H1 (cell line): ENCODE data around the gene TFRC. TPM values are rescaled to one million over a fixed set of nuclear protein-coding genes. Genes with fewer than 3 reads are reported as not detected.

Source experiments
- ATF2 ChIP-seq: IDR thresholded peaks from 2 replicates; pipeline ENCODE4 v1.6.1; 2012; ENCODE audit warnings: low read length, inconsistent platforms
- CTCF ChIP-seq, 3 experiments: IDR thresholded peaks; 1 replicate in 2 of 3; 2 replicates in 1 of 3; pipeline versions ENCODE4 v1.5.1 to v1.6.1; 2011; ENCODE audit warnings: low read length in 3 of 3, mild to moderate bottlenecking in 3 of 3, inconsistent platforms in 2 of 3, low read depth in 1 of 3, moderate library complexity in 1 of 3; ENCODE audit not compliant: insufficient read depth in 1 of 3; ENCODE audit errors: control extremely low read depth in 1 of 3
- JUND ChIP-seq: IDR thresholded peaks from 2 replicates; pipeline ENCODE4 v1.6.1; 2011; ENCODE audit warnings: mild to moderate bottlenecking, improper control_type of control experiment, low read length
- RNF2 ChIP-seq: fragments of 200-900, 300-1000 bp; sonication (generic); IDR thresholded peaks from 2 replicates; pipeline ENCODE4 v1.7.1; 2016; ENCODE audit warnings: borderline replicate concordance, low read depth, mild to moderate bottlenecking, antibody characterized with exemption, low read length; ENCODE audit not compliant: poor library complexity, severe bottlenecking; ENCODE audit errors: missing control alignments
- SIN3A ChIP-seq, 2 experiments: IDR thresholded peaks in 1 of 2; conservative IDR thresholded peaks in 1 of 2; 2 replicates each; pipeline ENCODE4 v1.6.1; 2011 to 2012; ENCODE audit warnings: low read length in 2 of 2, improper control_type of control experiment in 1 of 2, low read depth in 1 of 2, mild to moderate bottlenecking in 1 of 2
- polyA plus RNA-seq, 7 experiments: library from polyadenylated mRNA; depleted of rRNA in 3 of 7; stranded (reverse) in 5 of 7; unstranded in 2 of 7; fragments of >200 nt in 5 of 7; fragments of 200-250 nt in 2 of 7; gene quantifications; 1 replicate in 5 of 7; 2 replicates in 1 of 7; 4 replicates in 1 of 7; pipeline versions ENCODE4 v1.2.1 to v1.2.3, GENCODE V29; 2011 to 2013; ENCODE audit warnings: missing spikeins in 2 of 7, mixed read lengths in 2 of 7
- total RNA-seq: library from RNA; stranded (reverse); fragmentation: NEBNext Ultra II Directional; extraction: Animal tissue kit (Norgen Biotek cat#: 25700); gene quantifications from 2 replicates; pipeline ENCODE4 v1.2.1, GENCODE V29; 2021
- TF ChIP-seq, protein P1 (sequence below): fragments of 300-600 bp; sonication (generic); IDR thresholded peaks from 2 replicates; pipeline ENCODE4 v1.7.1; 2012; ENCODE audit warnings: low read length, moderate library complexity, mild to moderate bottlenecking, inconsistent platforms; ENCODE audit not compliant: insufficient replicate concordance

TFRC gene
- total and polyA plus RNA-seq, 2 of the 8 experiments (the other 6 are each of a cell fraction or from before 2014, with no cell fraction given) = 67.3 to 161 TPM

DNA sequence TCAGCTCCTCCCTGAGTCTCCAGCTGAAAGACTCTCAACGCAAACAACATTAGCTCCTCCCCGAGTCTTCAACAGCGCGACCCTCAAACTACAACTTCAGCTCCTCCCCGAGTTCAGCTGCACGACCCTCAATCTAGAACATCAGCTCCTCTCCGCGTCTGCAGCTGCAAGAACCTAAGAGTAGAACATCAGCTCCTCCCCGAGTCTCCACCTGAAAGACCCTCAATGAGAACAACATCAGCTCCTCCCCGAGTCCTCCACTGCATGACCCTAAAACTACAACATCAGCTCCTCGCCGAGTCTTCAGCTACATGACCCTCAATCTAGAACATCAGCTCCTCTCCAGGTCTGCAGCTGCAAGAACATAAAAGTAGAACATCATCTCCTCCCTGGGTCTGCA, 78.3 kb downstream of the TFRC start (continued):
- TF ChIP-seq, protein P1, sequence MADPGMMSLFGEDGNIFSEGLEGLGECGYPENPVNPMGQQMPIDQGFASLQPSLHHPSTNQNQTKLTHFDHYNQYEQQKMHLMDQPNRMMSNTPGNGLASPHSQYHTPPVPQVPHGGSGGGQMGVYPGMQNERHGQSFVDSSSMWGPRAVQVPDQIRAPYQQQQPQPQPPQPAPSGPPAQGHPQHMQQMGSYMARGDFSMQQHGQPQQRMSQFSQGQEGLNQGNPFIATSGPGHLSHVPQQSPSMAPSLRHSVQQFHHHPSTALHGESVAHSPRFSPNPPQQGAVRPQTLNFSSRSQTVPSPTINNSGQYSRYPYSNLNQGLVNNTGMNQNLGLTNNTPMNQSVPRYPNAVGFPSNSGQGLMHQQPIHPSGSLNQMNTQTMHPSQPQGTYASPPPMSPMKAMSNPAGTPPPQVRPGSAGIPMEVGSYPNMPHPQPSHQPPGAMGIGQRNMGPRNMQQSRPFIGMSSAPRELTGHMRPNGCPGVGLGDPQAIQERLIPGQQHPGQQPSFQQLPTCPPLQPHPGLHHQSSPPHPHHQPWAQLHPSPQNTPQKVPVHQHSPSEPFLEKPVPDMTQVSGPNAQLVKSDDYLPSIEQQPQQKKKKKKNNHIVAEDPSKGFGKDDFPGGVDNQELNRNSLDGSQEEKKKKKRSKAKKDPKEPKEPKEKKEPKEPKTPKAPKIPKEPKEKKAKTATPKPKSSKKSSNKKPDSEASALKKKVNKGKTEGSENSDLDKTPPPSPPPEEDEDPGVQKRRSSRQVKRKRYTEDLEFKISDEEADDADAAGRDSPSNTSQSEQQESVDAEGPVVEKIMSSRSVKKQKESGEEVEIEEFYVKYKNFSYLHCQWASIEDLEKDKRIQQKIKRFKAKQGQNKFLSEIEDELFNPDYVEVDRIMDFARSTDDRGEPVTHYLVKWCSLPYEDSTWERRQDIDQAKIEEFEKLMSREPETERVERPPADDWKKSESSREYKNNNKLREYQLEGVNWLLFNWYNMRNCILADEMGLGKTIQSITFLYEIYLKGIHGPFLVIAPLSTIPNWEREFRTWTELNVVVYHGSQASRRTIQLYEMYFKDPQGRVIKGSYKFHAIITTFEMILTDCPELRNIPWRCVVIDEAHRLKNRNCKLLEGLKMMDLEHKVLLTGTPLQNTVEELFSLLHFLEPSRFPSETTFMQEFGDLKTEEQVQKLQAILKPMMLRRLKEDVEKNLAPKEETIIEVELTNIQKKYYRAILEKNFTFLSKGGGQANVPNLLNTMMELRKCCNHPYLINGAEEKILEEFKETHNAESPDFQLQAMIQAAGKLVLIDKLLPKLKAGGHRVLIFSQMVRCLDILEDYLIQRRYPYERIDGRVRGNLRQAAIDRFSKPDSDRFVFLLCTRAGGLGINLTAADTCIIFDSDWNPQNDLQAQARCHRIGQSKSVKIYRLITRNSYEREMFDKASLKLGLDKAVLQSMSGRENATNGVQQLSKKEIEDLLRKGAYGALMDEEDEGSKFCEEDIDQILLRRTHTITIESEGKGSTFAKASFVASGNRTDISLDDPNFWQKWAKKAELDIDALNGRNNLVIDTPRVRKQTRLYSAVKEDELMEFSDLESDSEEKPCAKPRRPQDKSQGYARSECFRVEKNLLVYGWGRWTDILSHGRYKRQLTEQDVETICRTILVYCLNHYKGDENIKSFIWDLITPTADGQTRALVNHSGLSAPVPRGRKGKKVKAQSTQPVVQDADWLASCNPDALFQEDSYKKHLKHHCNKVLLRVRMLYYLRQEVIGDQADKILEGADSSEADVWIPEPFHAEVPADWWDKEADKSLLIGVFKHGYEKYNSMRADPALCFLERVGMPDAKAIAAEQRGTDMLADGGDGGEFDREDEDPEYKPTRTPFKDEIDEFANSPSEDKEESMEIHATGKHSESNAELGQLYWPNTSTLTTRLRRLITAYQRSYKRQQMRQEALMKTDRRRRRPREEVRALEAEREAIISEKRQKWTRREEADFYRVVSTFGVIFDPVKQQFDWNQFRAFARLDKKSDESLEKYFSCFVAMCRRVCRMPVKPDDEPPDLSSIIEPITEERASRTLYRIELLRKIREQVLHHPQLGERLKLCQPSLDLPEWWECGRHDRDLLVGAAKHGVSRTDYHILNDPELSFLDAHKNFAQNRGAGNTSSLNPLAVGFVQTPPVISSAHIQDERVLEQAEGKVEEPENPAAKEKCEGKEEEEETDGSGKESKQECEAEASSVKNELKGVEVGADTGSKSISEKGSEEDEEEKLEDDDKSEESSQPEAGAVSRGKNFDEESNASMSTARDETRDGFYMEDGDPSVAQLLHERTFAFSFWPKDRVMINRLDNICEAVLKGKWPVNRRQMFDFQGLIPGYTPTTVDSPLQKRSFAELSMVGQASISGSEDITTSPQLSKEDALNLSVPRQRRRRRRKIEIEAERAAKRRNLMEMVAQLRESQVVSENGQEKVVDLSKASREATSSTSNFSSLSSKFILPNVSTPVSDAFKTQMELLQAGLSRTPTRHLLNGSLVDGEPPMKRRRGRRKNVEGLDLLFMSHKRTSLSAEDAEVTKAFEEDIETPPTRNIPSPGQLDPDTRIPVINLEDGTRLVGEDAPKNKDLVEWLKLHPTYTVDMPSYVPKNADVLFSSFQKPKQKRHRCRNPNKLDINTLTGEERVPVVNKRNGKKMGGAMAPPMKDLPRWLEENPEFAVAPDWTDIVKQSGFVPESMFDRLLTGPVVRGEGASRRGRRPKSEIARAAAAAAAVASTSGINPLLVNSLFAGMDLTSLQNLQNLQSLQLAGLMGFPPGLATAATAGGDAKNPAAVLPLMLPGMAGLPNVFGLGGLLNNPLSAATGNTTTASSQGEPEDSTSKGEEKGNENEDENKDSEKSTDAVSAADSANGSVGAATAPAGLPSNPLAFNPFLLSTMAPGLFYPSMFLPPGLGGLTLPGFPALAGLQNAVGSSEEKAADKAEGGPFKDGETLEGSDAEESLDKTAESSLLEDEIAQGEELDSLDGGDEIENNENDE = no peak
- TF ChIP-seq ATF2 (no peak), CTCF (IDR thresholded peaks at IDR 0.05; ENCODE audit: control extremely low read depth in 1 of 3, insufficient read depth in 1 of 3, low read depth in 1 of 3, low read length in 3 of 3) (no peak), RNF2 (no peak), SIN3A (conservative IDR thresholded peaks at IDR 0.05 in 1 of 2, IDR thresholded peaks at IDR 0.05 in 1 of 2; ENCODE audit: low read depth in 1 of 2, low read length in 2 of 2) (no peak), JUND (no peak)
